Inferior parietal cortex (tissue), 1 donor: Measurements from ENCODE around the gene SMC3.

Experiments used
- DNase-seq: peaks from one replicate; pipeline ENCODE4 v3.0.0-alpha.2; 2016; ENCODE audit errors: extremely low spot score

The SMC3 gene

GRCh38 chr10:110646417-110647135 is 79.1 kb downstream of the SMC3 start:
- DNase-seq: no peak

- no peak for DNase-seq
Observed at GRCh38 chr10:110647136-110647430, 79.6 kb downstream of the SMC3 start.

GRCh38 chr10:110648692-110649346 is 81.3 kb downstream of the SMC3 start:
- no peak for DNase-seq

GRCh38 chr10:110649347-110650264 is 82.1 kb downstream of the SMC3 start:
- DNase-seq: no peak

GRCh38 chr10:110650265-110650668 is 82.8 kb downstream of the SMC3 start:
- DNase-seq: no peak

GRCh38 chr10:110651044-110651958 is 83.8 kb downstream of the SMC3 start:
- no peak for DNase-seq

GRCh38 chr10:110652475-110653118 is 85.1 kb downstream of the SMC3 start:
- no peak for DNase-seq
